Skin of body (tissue), 2 donors: ENCODE results near the gene IRX2. TPM values are rescaled to one million over a fixed set of nuclear protein-coding genes. Genes with fewer than 3 reads are reported as not detected.

Experiments
- DNase-seq: peaks from one replicate; lab custom pipeline; 2025; lab: John Stamatoyannopoulos, UW
- total RNA-seq: library from RNA; depleted of rRNA; stranded (reverse); fragments of >200 nt; gene quantifications from one replicate; pipeline ENCODE4 v1.2.3, GENCODE V29; 2014

IRX2 gene
- total RNA-seq, 1 donor from 2014 or later: 22.5 TPM

DNA sequence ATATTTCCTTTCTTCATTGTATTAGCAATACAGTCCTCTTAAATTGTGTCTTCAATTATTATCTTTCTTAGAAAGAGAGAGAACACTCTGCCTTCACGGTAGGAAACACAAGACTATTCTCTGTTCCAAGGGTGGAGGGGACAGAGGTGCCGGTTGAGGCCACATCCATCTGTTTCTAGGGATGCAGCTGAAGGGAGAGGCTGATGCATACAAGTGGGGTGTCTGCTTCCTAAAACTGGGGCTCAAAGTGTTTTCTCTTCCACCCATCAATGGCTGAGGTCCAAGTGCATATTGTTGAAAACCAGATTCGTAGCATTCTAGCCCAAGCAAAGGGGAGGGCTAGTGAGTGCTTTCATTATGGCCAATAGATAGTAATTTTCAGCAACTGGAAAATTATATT is 9.5 kb downstream of the IRX2 start:
- no peak for DNase-seq

DNA sequence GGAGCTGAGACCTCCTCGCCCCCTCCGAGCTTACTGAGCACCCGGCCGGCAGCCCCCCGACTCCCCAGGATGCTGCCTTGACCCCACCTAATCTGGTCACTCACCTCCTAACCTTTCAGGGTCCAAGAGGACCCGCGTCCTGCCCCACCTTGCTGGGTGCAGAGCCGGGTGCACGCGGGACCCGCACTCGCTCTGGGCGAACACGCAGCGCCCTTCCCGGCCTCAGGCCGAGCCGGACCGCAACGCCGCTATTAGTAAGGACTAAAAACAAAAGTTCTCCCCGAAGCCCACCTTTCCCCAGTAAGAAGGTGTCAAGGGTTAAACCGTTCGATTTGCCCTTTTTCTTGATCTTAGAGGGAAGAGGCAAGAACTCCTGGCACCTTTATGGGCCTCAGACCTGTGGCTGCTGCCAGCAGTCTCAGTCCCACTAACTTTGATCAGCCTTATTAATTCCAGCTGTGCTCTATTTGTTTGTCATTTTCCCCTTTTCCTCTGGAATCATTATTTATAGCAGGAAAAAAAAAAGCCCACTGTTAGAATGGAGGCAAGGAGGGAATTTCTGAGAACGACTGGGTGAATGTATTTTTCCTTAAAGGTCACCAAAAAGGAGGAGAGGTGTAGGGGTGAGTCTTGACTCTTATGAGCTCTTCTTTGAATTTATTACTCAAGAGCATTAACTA is 10.5 kb downstream of the IRX2 start:
- peak; percentile 51 for DNase-seq

- no peak for DNase-seq
These were observed 11.2 kb downstream of the IRX2 start for GRCh38 chr5:2740051-2740875.

GRCh38 chr5:2739360-2740050 is 12.0 kb downstream of the IRX2 start:
- DNase-seq: no peak

GRCh38 chr5:2738700-2739359 is 12.6 kb downstream of the IRX2 start:
- DNase-seq: no peak

DNA sequence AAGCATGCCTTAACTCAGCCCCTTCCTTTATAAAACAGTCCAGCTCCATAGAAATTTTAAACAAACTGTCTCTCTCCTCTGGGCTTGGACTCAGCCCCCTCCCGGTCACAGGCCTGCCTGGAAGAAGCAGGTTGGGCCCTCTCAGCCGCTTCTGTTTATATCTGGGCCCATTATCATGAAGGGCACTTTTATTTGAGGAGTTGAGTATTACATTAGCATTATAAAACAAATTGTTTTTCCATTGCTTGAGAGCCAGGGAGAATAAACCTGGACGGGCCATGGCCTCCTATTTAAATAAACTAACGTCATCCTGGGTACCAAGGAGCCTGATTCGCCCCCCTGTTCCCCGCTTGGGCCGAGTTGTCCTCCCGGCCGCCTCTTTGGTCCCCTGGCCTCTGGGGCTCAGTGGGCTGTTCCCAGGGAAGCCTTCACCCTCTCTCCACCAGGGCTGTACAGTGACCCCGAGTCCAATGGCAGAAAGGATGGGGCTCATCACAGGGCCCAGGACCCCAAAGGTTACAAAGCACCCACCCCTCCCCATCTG is 13.2 kb downstream of the IRX2 start:
- DNase-seq: no peak

GRCh38 chr5:2737273-2738155 is 14.0 kb downstream of the IRX2 start:
- no peak for DNase-seq

- no peak for DNase-seq
These were observed 14.6 kb downstream of the IRX2 start for GRCh38 chr5:2736872-2737271.

DNA sequence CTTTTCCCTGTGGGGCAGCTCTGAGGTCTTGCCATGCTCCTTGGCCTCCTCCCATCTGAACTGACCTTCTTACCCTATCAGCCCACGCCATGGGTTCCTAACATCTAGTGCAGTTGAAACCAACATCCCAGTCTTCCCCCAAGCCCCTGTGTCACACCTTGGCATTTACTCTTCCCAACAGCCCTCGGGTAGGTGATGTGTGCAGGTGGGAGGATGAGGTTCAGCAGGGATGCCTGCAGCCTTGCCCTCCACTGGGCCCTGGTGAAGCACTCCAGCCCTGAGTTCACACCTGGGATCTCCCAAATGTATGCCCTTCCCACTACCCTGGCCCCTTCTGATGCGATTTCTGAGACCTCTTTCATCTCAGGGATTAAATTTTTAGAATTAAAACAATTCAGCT is 15.5 kb downstream of the IRX2 start:
- no peak for DNase-seq

GRCh38 chr5:2732850-2733249 is 18.6 kb downstream of the IRX2 start:
- DNase-seq: no peak

DNA sequence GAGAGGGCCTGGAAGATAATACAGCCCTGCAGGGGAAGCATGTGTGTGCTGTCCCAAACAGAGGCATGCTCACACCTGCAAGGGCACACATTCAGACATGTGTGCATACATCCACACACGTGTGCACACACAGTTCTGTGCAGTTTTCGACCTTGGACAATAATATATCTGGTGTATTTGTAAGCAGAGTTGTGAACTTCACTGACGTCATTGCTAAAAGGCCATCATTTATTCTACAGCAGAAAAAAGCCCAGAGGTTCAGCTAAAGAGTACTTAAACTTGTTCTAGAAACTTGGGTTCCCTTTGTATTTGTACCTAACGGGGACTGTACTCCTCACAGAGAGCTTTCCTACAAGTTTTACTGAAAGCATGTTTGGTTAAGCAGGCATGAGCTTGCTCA is 19.5 kb downstream of the IRX2 start:
- DNase-seq: no peak

GRCh38 chr5:2729189-2729588 is 22.3 kb downstream of the IRX2 start:
- no peak for DNase-seq

- no peak for DNase-seq
These were observed 23.9 kb downstream of the IRX2 start for GRCh38 chr5:2727550-2727949.

DNA sequence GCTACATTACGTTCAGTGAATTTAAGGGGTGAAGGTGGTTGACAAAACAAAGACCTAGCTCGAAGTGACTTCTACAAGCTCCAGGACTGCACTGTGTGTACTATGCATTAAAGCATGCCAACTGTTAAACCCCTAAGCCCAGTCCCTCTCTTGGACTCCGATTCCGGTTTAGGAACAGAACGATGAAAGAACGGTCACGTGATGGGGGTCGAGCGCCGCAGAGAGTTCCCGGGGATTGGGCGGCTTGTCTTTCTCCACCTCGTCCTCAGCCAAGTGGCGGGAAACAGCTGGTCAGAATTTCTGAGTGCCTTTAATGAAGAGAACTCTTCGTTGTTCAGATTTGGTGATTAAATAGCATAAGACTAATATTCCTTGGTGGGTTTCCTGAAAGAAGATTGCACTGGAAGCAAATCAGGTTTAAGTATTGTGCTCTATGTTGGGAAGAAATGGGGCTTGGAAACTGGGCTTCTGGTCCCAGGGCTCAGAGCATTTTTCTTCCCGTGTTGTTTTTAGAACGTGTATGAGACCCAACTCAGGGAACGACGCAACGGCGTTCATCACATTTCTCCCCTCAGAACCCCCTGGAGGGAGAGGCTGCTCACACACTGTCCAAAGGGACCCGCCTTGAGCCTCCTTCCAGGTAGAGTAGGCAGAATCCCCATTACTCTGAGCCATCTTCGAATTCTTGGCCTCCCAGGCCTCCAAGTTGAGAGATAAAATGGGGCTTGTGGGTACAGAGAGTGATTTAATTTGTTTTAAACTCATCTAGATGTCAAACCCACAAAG is 25.3 kb downstream of the IRX2 start:
- no peak for DNase-seq

- DNase-seq: no peak
These were observed 26.6 kb downstream of the IRX2 start for GRCh38 chr5:2724831-2725230.

DNA sequence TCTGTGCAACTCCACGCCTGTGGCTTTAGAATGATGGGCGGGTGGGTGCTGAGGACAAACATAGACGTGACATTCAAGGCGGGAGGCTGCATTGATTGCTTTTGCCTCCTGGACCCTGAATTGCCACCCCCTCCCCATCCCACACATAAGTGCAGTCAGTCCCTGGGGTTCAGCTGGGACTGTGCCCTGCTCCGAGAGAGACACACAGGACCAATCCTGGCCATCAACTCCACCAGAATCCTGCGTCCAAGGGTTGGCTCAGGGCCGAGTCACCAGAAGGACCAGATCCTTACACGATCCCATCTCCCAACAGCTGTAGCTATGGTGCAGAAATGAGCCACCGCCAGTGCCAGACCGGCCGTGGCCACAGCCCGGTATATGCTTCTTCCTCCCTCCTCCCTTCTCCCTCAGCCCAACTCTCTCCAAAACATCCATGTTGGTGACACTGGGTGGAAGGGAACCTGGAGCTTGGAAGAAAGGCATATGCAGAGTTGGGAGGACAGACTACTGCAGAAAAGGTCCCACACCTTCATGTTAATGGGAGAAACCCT is 27.4 kb downstream of the IRX2 start:
- DNase-seq: no peak

DNA sequence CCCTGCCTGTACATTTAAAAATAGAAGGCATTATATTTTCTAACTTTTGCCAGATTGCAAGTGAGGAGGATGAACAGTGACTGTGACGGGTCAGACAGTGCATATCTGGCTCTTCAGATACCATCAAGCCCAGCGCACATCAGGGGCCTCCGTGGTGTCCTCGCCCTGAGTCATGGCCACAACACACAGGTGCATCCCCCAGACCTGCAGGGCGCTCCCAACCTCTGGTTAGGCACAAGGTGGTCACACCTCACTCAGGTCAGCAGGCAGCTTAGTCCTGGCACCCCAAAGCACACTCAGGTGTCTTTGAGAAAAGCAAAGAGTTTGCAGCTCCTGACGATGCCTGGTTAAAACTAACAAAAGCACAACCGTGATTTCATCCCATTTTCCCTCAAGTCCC is 28.6 kb downstream of the IRX2 start:
- DNase-seq: no peak

- no peak for DNase-seq
These were observed 29.9 kb downstream of the IRX2 start for GRCh38 chr5:2721385-2722138.

- DNase-seq: no peak
These were observed 32.1 kb downstream of the IRX2 start for GRCh38 chr5:2719332-2719731.
